GM18502 (cell line): Measurements from ENCODE around the gene DECR2.
"Not testable (repeated sequence)": the region's sequence is repeated elsewhere in the genome, so short reads cannot be mapped to it uniquely, and the experiment has no call there.

ENCODE experiments used
- ATAC-seq: cut with Tn5 transposase; IDR thresholded peaks from one replicate; pipeline ENCODE4 v1.9.1; 2021; ENCODE audit warnings: mild to moderate bottlenecking; ENCODE audit not compliant: unreplicated experiment, poor library complexity

The DECR2 gene

DNA sequence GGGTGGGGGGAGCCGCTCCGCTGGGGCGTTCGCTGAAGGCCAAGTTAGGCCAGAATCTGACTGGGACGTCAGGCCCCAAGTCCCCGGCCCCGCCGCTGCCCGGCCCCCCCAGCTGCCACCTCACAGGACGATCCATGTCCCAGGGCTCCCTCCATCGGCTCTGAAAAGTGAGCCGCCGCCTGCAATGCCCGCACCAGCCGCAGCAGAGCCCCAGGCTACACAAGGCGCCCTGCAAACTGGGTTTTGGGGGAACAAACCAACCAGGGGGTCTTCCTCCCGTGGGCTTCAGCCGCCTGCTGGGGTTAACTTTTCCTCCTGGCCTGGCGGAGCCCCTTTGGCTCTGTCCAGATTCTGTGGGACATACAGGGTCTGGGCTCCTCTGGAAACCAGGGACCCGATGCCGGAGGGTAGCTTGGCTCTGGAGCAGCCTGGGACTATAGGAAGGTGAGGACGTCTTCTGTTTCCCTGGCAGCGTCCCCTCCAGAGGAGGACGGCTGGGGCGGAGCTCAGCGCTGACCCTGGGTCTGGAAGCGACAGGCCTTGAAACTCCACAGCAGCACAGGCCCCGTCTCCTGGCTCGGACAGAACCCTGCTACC is 3.9 kb upstream of the DECR2 start:
- no peak for ATAC-seq

GRCh38 chr16:398561-399339 is 2.9 kb upstream of the DECR2 start:
- no peak for ATAC-seq

DNA sequence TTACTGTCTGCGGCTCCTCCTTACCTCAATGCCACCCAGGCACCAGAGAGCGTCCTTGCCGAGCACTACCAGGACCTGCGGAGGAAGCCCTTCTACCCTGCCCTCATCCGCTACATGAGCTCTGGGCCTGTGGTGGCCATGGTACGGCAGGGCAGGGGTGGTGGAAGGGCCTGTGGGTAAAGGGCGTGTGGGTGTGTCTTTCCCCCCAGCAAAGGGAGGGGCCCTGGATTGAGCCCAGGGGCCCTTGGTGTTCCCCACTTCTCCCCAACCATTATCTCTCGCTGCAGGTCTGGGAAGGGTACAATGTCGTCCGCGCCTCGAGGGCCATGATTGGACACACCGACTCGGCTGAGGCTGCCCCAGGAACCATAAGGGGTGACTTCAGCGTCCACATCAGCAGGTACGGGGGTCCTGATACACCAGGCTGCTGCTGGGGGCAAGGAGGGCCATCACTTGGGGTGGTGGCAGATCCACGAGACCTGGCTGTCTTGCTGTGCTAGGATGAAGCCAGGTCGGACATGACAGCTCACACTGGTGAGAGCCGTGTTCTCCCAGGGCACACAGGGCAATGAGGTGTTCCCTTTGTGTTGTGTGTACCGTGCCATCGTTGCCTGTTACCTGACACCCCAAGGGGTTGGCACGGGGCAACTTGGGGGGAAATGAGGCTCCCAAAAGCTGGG is 2.2 kb upstream of the DECR2 start:
- no peak for ATAC-seq

DNA sequence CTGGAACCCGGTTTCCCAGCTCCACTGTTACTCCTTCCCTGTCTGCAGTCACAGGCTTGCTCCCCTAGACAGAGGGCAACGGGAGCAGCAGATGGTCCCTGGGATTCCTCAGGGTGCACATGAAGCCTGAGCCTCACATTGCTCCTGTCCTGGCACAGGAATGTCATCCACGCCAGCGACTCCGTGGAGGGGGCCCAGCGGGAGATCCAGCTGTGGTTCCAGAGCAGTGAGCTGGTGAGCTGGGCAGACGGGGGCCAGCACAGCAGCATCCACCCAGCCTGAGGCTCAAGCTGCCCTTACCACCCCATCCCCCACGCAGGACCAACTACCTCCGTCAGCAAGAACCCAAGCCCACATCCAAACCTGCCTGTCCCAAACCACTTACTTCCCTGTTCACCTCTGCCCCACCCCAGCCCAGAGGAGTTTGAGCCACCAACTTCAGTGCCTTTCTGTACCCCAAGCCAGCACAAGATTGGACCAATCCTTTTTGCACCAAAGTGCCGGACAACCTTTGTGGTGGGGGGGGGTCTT is 1.6 kb upstream of the DECR2 start:
- no peak for ATAC-seq

- ATAC-seq: no peak
Observed at GRCh38 chr16:404971-405486, 3.3 kb downstream of the DECR2 start.

- no peak for ATAC-seq
Observed at GRCh38 chr16:405548-406506, 4.1 kb downstream of the DECR2 start.

- no peak for ATAC-seq
Observed at GRCh38 chr16:407253-407652, 5.6 kb downstream of the DECR2 start.

DNA sequence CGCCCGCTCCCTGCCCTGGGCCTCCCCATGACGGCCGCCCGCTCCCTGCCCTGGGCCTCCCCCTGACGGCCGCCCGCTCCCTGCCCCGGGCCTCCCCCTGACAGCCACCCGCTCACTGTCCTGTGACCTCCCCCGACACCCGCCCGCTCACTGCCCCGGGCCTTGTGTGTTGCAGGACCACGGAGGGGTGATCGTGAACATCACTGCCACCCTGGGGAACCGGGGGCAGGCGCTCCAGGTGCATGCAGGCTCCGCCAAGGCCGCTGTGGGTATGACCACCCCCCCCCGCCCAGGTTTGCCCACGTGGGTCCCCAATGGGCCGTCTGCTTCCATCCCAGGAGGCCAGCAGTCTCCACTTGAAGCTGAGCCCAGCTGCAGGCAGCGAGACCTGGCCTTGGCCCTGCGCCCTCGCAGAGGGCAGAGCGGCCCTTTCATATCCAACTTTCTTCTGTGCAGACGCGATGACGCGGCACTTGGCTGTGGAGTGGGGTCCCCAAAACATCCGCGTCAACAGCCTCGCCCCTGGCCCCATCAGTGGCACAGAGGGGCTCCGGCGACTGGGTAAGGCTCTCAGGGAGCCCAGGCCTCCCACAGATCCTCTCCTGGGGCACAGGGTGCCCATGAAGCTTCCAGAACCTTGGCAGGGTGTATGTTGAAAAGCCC is 9.0 kb downstream of the DECR2 start:
- no peak for ATAC-seq

DNA sequence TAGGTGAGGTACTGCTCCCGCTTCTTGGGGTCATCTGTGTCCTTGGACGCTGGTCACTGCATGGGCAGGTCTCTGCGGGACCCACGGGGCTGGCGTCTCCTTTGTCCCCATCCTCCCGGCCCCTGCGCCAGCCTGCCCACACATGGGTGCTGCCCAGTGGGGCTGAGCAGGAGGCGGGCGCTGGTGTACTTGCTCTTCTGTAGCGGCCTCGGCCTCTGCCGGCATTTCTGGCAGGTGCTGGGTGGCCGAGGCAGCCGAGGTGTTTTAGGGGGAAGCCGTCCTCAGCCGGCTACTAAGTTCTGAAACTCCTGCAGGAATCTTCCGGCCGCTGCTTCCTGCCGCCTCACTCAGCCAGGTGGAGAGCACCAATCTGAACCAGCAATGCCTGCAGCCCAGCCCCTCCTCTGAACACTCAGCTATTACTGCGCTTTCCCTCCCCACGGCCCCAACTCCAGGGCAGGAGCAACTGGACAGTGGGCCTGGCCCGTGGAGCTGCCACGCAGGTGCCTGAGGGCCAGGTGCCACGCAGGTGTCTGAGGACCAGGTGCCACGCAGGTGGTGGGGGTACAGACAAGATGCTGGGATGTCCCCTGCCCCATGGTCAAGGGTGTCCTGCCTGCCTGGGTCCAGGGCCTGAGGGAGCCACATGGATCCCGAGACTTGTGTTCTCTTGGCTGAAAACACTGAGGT is 10.0 kb downstream of the DECR2 start:
- no peak for ATAC-seq

GRCh38 chr16:414395-415169 is 12.9 kb downstream of the DECR2 start:
- no peak for ATAC-seq

GRCh38 chr16:415170-415498 is 13.4 kb downstream of the DECR2 start:
- ATAC-seq: not testable (repeated sequence)

DNA sequence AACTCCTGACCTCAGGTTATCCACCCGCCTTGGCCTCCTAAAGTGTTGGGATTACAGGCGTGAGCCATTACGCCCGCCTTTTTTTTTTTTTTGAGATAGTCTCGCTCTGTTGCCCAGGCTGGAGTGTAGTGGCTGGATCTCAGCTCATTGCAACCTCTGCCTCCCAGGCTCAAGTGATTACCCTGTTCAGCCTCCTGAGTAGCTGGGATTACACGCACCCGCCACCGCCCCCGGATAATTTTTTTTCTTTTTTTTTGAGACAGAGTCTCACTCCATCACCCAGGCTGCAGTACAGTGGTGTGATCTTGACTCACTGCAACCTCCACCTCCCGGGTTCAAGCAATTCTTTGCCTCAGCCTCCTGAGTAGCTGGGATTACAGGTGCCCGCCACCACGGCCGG is 20.5 kb downstream of the DECR2 start:
- ATAC-seq: not testable (repeated sequence)

- ATAC-seq: no peak
Observed at GRCh38 chr16:424033-424622, 22.4 kb downstream of the DECR2 start.

DNA sequence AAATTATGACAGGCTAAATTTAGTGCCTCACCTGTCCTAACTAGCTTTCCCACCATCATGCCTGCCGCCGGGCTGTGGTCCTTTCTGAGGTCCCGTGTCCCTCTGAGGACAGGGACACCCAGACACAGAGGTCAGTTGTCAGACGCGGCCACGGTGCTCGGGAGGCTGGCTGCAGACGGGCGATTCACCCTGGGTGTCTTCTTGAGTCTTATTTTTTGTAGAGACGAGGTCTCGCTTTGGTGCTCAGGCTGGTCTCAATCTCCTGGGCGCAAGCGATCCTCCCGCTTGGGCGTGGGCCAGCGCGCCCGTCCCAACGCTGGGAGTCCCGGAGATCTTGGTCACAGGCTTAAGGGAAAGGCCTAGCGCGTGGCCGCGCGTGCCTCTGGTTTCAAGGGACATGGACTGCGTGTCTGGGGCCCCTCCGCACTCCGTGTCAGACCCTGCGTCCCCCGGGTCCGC is 23.0 kb downstream of the DECR2 start:
- ATAC-seq: no peak

- ATAC-seq: peak; percentile 87
Observed at GRCh38 chr16:425082-425718, 23.5 kb downstream of the DECR2 start, which contains the start of gene RAB11FIP3. TSS of gene RAB11FIP3 (plus strand) at chr16:425649. CDS start at chr16:426007, 358 bp downstream.

GRCh38 chr16:425740-426114 is 24.0 kb downstream of the DECR2 start:
- ATAC-seq: peak; percentile 40
